Smooth muscle cell (in vitro differentiated cells): ENCODE data around the gene LARGE1. TPM values are rescaled to one million over a fixed set of nuclear protein-coding genes. Genes with fewer than 3 reads are reported as not detected.

Source experiments
- DNase-seq: peaks from one replicate; lab custom pipeline; 2025; ENCODE audit not compliant: unreplicated experiment; lab: John Stamatoyannopoulos, UW
- H2AFZ ChIP-seq: fragments of 200-600 bp; sonication (generic); 2 replicates; pipeline ENCODE4 v1.6.0; 2016; ENCODE audit warnings: antibody characterized with exemption, low read depth, mild to moderate bottlenecking
- H3F3A ChIP-seq: fragments of 200-600 bp; sonication (generic); 2 replicates; pipeline ENCODE4 v1.6.0; 2017; ENCODE audit warnings: antibody characterized with exemption, low read depth
- H3K27ac ChIP-seq: fragments of 200-600 bp; sonication (generic); 2 replicates; pipeline ENCODE4 v1.5.1; 2016; ENCODE audit warnings: low read depth, mild to moderate bottlenecking
- H3K27me3 ChIP-seq: fragments of 200-600 bp; sonication (generic); 2 replicates; pipeline ENCODE4 v1.6.1; 2016; ENCODE audit warnings: low read depth, mild to moderate bottlenecking
- H3K36me3 ChIP-seq: fragments of 200-600 bp; sonication (generic); 2 replicates; pipeline ENCODE4 v1.5.1; 2016; ENCODE audit warnings: low read depth
- H3K4me1 ChIP-seq: fragments of 200-600 bp; sonication (generic); 2 replicates; pipeline ENCODE4 v1.5.1; 2016; ENCODE audit warnings: low read depth
- H3K4me2 ChIP-seq: fragments of 200-600 bp; sonication (generic); 2 replicates; pipeline ENCODE4 v1.6.0; 2016; ENCODE audit warnings: mild to moderate bottlenecking
- H3K4me3 ChIP-seq: fragments of 200-600 bp; sonication (generic); 2 replicates; pipeline ENCODE4 v1.5.1; 2016; ENCODE audit warnings: mild to moderate bottlenecking
- H3K79me2 ChIP-seq: fragments of 200-600 bp; sonication (generic); 2 replicates; pipeline ENCODE4 v1.6.0; 2016; ENCODE audit warnings: low read depth, mild to moderate bottlenecking
- H3K9ac ChIP-seq: fragments of 200-600 bp; sonication (generic); 2 replicates; pipeline ENCODE4 v1.6.0; 2016; ENCODE audit warnings: low read depth
- H3K9me3 ChIP-seq: fragments of 200-600 bp; sonication (generic); replicated peaks from 2 replicates; pipeline ENCODE4 v1.5.1; 2016; ENCODE audit warnings: low read depth
- H4K20me1 ChIP-seq: fragments of 200-600 bp; sonication (generic); 2 replicates; pipeline ENCODE4 v1.6.0; 2016; ENCODE audit warnings: low read depth
- CTCF ChIP-seq: fragments of 200-600 bp; sonication (generic); IDR thresholded peaks from 2 replicates; pipeline ENCODE4 v1.5.1; 2017; ENCODE audit warnings: borderline replicate concordance, mild to moderate bottlenecking, antibody characterized with exemption; ENCODE audit not compliant: insufficient read depth, poor library complexity, severe bottlenecking
- WGBS: methylation state at CpG from one replicate; pipeline ENCODE4 v1.1.7; 2016; ENCODE audit warnings: low lambda C conversion rate; 5-methylcytosine and 5-hydroxymethylcytosine counted together
- polyA plus RNA-seq: library from polyadenylated mRNA; unstranded; fragments of >200 nt; fragmentation: Nextera tagmentation; extraction: Ambion mirVana; gene quantifications from 2 replicates; pipeline ENCODE4 v1.2.1, GENCODE V29; 2016
- total RNA-seq: library from RNA; depleted of rRNA; stranded (reverse); fragments of >200 nt; gene quantifications from 2 replicates; pipeline ENCODE4 v1.2.3, GENCODE V29; 2014

Gene LARGE1
- total and polyA plus RNA-seq, 2 experiments from 2014 or later = 11.9 to 18.0 TPM

GRCh38 chr22:33850724-33851123, 69.6 kb downstream of the LARGE1 start:
- TF ChIP-seq CTCF = no peak
- H3K9me3 ChIP-seq = no peaks in the 10 kb centered on the region
- no peaks in the 10 kb centered on the region for H3F3A ChIP-seq
- peaks cover 7% of the 10 kb centered on the region for H3K79me2 ChIP-seq
- H3K27me3 ChIP-seq = no peaks in the 10 kb centered on the region
- H4K20me1 ChIP-seq = peaks cover 7% of the 10 kb centered on the region
- DNase-seq = no peak
- H3K27ac ChIP-seq = no peak overlapping the region
- H3K4me1 ChIP-seq = peaks cover 19% of the 10 kb centered on the region
- no peak overlapping the region for H3K9ac ChIP-seq
- H3K36me3 ChIP-seq = no peaks in the 10 kb centered on the region
- no peak overlapping the region for H3K4me2 ChIP-seq
- H3K4me3 ChIP-seq = no peak overlapping the region
- no peak overlapping the region for H2AFZ ChIP-seq
- 58% methylated on average over 2 of the region's 2 CpGs for WGBS

GRCh38 chr22:33850193-33850592, 70.1 kb downstream of the LARGE1 start:
- DNase-seq = no peak

GRCh38 chr22:33848251-33848650, 72.0 kb downstream of the LARGE1 start:
- no peak overlapping the region for H3K4me2 ChIP-seq
- TF ChIP-seq CTCF = no peak
- H3K4me1 ChIP-seq = peaks cover 14% of the 10 kb centered on the region
- no peak overlapping the region for H3K27ac ChIP-seq
- no peaks in the 10 kb centered on the region for H3F3A ChIP-seq
- no peaks in the 10 kb centered on the region for H3K9me3 ChIP-seq
- 84% methylated on average over 7 of the region's 7 CpGs for WGBS
- no peak overlapping the region for H2AFZ ChIP-seq
- H3K79me2 ChIP-seq = peaks cover 2% of the 10 kb centered on the region
- no peak for DNase-seq
- no peak overlapping the region for H3K9ac ChIP-seq
- H3K27me3 ChIP-seq = no peaks in the 10 kb centered on the region
- H3K36me3 ChIP-seq = no peaks in the 10 kb centered on the region
- H3K4me3 ChIP-seq = no peak overlapping the region
- H4K20me1 ChIP-seq = peaks cover 7% of the 10 kb centered on the region

More at GRCh38 chr22:33850193-33850592, 70.1 kb downstream of the LARGE1 start:
- Histone ChIP-seq H3K4me2 (no peak overlapping the region), H3K27me3 (no peaks in the 10 kb centered on the region), H3K36me3 (no peaks in the 10 kb centered on the region), H3F3A (no peaks in the 10 kb centered on the region), H3K4me1 (peaks cover 19% of the 10 kb centered on the region), H4K20me1 (peaks cover 7% of the 10 kb centered on the region), H3K9ac (no peak overlapping the region), H3K9me3 (no peaks in the 10 kb centered on the region), H3K79me2 (peaks cover 7% of the 10 kb centered on the region), H3K4me3 (no peak overlapping the region), H3K27ac (no peak overlapping the region), H2AFZ (no peak overlapping the region)
- no peak for TF ChIP-seq CTCF
- 55% methylated on average over 5 of the region's 5 CpGs for WGBS

- H2AFZ ChIP-seq = no peak overlapping the region
- peaks cover 5% of the 10 kb centered on the region for H4K20me1 ChIP-seq
- H3K9me3 ChIP-seq = no peaks in the 10 kb centered on the region
- no peaks in the 10 kb centered on the region for H3K27me3 ChIP-seq
- H3K4me2 ChIP-seq = no peak overlapping the region
- no peak overlapping the region for H3K4me3 ChIP-seq
- H3F3A ChIP-seq = no peaks in the 10 kb centered on the region
- H3K27ac ChIP-seq = no peak overlapping the region
- peaks cover 5% of the 10 kb centered on the region for H3K79me2 ChIP-seq
- no peaks in the 10 kb centered on the region for H3K36me3 ChIP-seq
- no peak for TF ChIP-seq CTCF
- no peaks in the 10 kb centered on the region for H3K4me1 ChIP-seq
- DNase-seq = no peak
- WGBS = 69% methylated on average over 6 of the region's 6 CpGs
- no peak overlapping the region for H3K9ac ChIP-seq
Observed at GRCh38 chr22:33844273-33844672, 76.0 kb downstream of the LARGE1 start.
